Skeletal muscle satellite cell (primary cell): ENCODE data around the gene CTNNBIP1.
A peak's percentile ranks its signal among the peaks of the same experiment; 100 is the strongest.

Source experiments
- H3K27me3 ChIP-seq: 2 replicates; pipeline ENCODE4 v1.7.0; 2013; ENCODE audit warnings: low read length; ENCODE audit not compliant: control insufficient read depth, insufficient read depth
- H3K36me3 ChIP-seq: 2 replicates; pipeline ENCODE4 v1.7.0; 2013; ENCODE audit warnings: mild to moderate bottlenecking, control low read depth, low read length; ENCODE audit not compliant: insufficient read depth
- H3K4me1 ChIP-seq: 2 replicates; pipeline ENCODE4 v1.7.0; 2013; ENCODE audit warnings: low read length; ENCODE audit not compliant: control insufficient read depth, insufficient read depth
- H3K4me2 ChIP-seq: 2 replicates; pipeline ENCODE4 v1.7.0; 2013; ENCODE audit warnings: mild to moderate bottlenecking, low read length
- H3K4me3 ChIP-seq: 2 replicates; pipeline ENCODE4 v1.7.0; 2013; ENCODE audit warnings: low read length
- H3K9ac ChIP-seq: 2 replicates; pipeline ENCODE4 v1.7.0; 2013; ENCODE audit warnings: mild to moderate bottlenecking, low read depth, low read length, moderate library complexity
- H3K9me3 ChIP-seq: replicated peaks from 2 replicates; pipeline ENCODE4 v1.7.0; 2013; ENCODE audit warnings: mild to moderate bottlenecking, control low read depth, low read length

Gene CTNNBIP1

DNA sequence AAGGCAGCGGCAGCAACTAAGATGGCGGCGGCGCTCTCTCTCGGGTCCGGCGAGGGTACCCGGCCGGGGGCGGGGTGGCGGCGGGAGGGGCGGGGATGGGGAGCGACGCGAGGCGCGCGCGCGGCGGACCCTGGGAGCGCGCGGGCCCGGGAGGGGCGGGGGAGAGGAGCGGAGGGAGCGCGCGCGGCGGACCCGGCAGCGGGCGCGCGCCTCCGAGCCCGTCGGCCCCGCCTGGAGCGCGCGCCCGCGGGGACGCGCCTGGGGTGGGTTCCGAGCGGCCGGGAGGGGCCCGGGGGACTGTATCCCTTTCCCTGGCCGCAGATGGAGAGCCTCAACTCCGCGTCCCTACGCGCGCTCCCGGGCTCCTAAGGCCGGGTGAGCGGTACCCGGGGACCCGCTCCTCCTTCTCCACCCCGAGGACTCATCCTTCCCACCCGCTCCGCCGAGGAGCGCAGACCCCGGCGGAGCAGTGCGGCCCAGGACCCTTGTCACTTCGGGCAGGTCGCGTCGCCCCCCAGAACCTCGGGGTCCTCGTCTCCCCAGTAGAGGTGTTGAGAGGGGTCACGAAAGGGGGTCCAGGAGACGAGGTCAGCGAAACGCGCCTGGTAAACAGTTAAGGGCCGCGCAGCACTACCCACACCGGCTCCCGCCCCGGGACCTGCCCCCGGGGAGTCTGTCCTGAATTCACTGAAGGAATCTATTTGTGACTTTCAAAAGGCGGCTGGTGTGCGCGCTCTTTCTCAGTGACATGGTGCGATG, 85.9 kb downstream of the CTNNBIP1 start, which contains the start of gene CLSTN1:
TSS of gene CLSTN1 (minus strand) at position 23 of the 759 bp plus-strand sequence. CDS start 232 bp downstream, outside the sequence.
- Histone ChIP-seq H3K27me3 (peaks cover 3% of the 10 kb centered on the region), H3K4me2 (peak within 1 kb of the TSS; percentile 97), H3K9me3 (no peaks in the 10 kb centered on the region), H3K4me1 (peaks cover 25% of the 10 kb centered on the region), H3K9ac (peak within 1 kb of the TSS; percentile 65), H3K4me3 (peak within 1 kb of the TSS; percentile 74), H3K36me3 (no peaks in the 10 kb centered on the region)

DNA sequence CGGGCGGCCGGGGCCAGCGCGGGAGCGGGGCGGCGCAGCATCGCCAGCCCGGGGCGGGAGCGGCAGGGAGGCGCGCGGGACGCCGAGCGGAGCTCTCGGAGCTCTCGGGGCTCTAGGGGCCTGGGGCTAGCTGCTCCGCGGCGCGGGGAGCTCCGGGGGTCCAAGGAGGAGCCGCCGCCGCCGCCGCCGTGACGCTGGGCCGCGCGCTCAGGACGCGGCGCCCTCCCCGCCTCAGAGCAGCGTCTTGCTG, 86.5 kb downstream of the CTNNBIP1 start:
- Histone ChIP-seq H3K27me3 (peaks cover 3% of the 10 kb centered on the region), H3K4me1 (peaks cover 25% of the 10 kb centered on the region), H3K4me2 (peak overlapping the region; percentile 86), H3K36me3 (no peaks in the 10 kb centered on the region), H3K4me3 (peak overlapping the region; percentile 74), H3K9ac (peak overlapping the region; percentile 65), H3K9me3 (no peaks in the 10 kb centered on the region)

DNA sequence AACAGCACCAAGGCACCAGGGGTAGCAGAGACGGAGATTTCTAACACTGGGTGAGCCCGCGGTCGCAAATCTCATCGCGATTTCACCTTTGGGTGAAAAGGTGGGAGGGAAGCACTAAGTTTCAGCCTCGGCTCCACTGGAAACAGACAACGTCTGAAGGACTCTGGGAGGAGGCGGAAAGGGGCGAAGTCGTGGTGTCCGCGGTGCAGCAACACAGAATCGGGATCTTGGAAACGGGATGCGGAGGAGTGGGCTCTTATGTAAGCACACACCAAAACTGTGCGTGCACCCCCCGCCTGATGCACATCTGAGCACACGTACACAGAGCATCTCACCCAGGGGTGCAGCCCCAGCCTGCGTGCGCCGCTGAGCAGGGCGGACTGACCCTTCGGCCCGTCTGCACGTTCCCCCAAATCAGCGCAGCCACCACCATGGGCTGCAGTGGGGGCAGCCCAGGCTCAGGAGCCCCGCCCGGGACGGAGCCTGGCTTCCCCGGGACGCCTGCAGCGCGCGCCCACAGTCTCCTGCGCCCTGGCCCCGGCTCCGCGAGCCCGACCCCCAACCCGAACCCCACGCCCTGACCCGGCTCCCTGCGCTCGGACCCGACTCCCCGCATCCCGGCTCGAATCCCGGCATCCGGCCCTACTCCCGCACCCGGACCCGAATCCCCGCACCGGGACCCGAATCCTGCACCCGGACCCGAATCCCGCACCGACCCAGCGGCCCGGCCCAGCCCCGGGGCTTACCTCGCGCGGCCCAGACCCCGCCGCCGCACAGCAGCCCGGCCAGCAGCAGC, 87.0 kb downstream of the CTNNBIP1 start:
- Histone ChIP-seq H3K4me3 (peak overlapping the region; percentile 74), H3K4me2 (peak overlapping the region; percentile 86), H3K9ac (peak overlapping the region; percentile 65), H3K27me3 (peaks cover 3% of the 10 kb centered on the region), H3K4me1 (peaks cover 25% of the 10 kb centered on the region), H3K9me3 (no peaks in the 10 kb centered on the region), H3K36me3 (no peaks in the 10 kb centered on the region)

DNA sequence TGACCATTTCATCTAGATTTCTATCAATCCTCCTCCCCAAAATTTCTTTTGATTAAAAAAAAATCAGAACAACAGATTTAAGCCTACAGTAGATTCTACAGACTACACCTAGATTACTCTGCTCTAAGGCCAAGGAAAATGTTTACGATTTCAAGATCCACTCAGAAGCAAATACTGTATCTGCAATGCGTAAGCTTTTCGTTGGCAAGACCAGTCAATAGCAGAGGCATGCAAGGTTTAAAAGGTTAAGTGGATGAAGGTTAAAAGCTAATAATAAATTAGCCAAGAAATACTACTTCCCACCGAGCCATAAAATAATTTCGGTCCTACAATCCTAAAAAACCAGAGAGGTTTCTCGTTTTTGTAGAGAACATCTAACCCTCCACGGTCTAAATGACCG, 87.6 kb downstream of the CTNNBIP1 start:
- peak overlapping the region; percentile 86 for H3K4me2 ChIP-seq
- peak overlapping the region; percentile 74 for H3K4me3 ChIP-seq
- peaks cover under 1% of the 10 kb centered on the region for H3K27me3 ChIP-seq
- H3K9me3 ChIP-seq: no peaks in the 10 kb centered on the region
- peak overlapping the region; percentile 65 for H3K9ac ChIP-seq
- peaks cover 25% of the 10 kb centered on the region for H3K4me1 ChIP-seq
- no peaks in the 10 kb centered on the region for H3K36me3 ChIP-seq

DNA sequence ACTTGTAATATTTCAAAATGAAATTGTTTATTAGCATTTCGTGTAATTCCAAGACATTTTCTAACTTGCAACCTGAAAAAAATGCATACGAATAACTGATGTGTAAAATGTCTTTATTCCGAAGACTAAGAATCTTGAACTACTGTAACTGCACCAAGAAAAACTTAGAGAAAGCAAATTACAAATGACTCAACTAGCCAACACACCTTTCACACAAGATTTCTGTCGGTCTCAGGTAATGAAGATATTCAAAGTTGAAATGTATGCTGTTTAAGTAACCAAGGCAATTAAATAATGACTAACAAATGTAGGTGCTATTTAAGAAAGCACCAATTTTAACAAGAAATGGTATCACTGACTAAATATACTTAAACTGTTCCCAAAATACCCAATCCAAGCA, 88.4 kb downstream of the CTNNBIP1 start:
- H3K4me3 ChIP-seq: no peak overlapping the region
- H3K36me3 ChIP-seq: no peaks in the 10 kb centered on the region
- H3K4me2 ChIP-seq: peak overlapping the region; percentile 86
- no peaks in the 10 kb centered on the region for H3K27me3 ChIP-seq
- H3K9ac ChIP-seq: peak overlapping the region; percentile 65
- H3K9me3 ChIP-seq: no peaks in the 10 kb centered on the region
- H3K4me1 ChIP-seq: peaks cover 25% of the 10 kb centered on the region

DNA sequence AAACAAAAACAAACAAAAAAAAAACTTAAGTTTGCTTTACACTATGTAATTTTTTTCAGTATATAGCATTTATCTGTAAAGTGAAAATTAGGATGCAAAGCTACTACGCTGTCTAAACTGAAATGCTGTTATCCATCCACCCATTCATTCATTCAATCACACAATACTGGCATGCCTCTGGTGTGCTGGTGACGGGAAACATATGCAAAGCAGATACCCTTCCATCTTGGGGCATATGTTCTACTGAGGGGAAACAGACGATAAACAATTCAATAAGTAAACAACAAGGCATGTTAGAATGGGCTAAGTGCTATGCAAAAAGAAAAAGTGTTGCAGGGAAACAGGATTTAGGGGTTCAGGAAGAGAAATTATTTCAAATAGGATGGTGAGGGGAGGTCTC, 89.5 kb downstream of the CTNNBIP1 start:
- no peak overlapping the region for H3K9ac ChIP-seq
- no peaks in the 10 kb centered on the region for H3K9me3 ChIP-seq
- no peak overlapping the region for H3K4me3 ChIP-seq
- H3K4me2 ChIP-seq: no peak overlapping the region
- H3K4me1 ChIP-seq: peaks cover 27% of the 10 kb centered on the region
- H3K27me3 ChIP-seq: no peaks in the 10 kb centered on the region
- H3K36me3 ChIP-seq: no peaks in the 10 kb centered on the region

DNA sequence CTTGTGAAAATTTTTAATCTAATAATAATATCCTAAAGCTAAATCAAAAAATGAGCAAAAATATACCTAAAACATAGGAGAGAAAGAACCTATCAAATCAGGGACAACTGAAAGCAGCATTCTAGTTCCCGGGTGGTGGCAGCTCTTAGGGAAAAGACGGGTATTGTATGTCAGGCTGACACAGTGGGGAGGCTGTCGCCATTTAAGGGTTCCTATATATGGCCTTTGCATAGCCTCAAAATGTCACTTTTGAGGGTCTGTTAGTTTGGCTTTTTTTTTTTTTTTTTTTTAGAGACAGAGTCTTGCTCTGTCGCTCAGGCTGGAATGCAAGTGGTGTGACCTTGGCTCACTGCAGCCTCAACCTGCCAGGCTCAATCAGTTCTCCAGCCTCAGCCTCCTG, 92.3 kb downstream of the CTNNBIP1 start:
- no peaks in the 10 kb centered on the region for H3K9me3 ChIP-seq
- no peak overlapping the region for H3K4me3 ChIP-seq
- no peak overlapping the region for H3K4me2 ChIP-seq
- no peaks in the 10 kb centered on the region for H3K27me3 ChIP-seq
- H3K4me1 ChIP-seq: peaks cover 14% of the 10 kb centered on the region
- no peaks in the 10 kb centered on the region for H3K36me3 ChIP-seq
- H3K9ac ChIP-seq: no peak overlapping the region

DNA sequence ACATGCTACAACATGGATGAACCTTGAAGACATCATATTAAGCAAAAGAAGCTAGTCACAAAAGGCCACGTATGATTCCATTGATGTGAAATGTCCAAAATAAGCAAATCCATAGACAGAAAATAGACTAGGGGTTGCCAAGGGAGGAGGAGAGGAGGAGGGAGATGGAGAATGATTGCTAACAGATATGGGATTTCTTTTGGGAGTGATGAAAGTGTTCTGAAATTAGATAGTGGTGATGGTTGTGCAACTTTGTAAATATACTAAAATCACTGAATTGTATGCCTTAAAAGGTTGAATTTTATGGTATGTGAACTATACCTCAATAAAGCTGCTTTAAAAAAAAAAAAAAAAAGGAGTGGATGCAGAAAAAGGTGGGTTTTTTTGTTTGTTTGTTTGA, 93.9 kb downstream of the CTNNBIP1 start:
- H3K9me3 ChIP-seq: no peaks in the 10 kb centered on the region
- H3K9ac ChIP-seq: no peak overlapping the region
- no peaks in the 10 kb centered on the region for H3K36me3 ChIP-seq
- H3K4me1 ChIP-seq: peaks cover 5% of the 10 kb centered on the region
- H3K4me2 ChIP-seq: no peak overlapping the region
- H3K4me3 ChIP-seq: no peak overlapping the region
- H3K27me3 ChIP-seq: no peaks in the 10 kb centered on the region

DNA sequence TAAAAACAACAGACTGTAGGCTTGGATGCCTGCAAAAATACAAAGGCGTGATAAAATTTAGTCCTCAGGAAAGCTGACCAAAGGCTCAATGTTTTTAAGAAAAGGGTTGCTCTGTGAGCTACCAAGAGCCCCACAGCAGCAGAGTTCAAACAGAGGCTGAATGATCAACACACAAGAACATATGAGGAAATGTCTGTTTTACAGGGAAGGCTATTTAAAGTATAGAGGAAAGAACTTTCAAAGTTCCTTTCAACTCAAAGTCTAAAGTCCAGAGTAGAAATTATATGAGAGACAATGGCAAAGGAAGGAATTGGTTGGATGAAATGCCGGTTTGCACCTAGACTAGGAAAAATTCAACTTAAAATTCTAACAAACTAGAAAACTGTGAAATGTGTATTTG, 94.9 kb downstream of the CTNNBIP1 start:
- no peaks in the 10 kb centered on the region for H3K9me3 ChIP-seq
- no peak overlapping the region for H3K4me2 ChIP-seq
- H3K4me1 ChIP-seq: peaks cover 5% of the 10 kb centered on the region
- no peaks in the 10 kb centered on the region for H3K36me3 ChIP-seq
- no peaks in the 10 kb centered on the region for H3K27me3 ChIP-seq
- H3K4me3 ChIP-seq: no peak overlapping the region
- no peak overlapping the region for H3K9ac ChIP-seq

DNA sequence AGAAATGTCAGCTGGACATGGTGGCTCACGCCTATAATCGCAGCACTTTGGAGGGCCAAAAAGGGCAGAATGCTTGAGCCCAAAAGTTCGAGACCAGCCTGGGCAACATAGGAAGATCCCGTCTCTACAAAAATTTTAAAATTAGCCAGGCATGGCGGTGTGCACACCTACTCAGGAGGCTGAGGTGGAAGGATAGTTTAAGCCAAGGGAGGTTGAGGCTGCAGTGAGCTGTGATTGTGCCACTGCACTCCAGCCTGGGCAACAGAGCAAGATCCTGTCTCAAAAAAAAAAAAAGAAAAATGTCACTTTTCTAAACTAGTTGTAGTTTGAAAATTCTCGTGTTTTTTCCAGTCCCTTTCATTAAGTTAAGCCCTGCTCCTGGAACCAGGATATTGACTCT, 95.5 kb downstream of the CTNNBIP1 start:
- Histone ChIP-seq H3K4me3 (no peak overlapping the region), H3K4me1 (peaks cover 5% of the 10 kb centered on the region), H3K9ac (no peak overlapping the region), H3K4me2 (no peak overlapping the region), H3K36me3 (no peaks in the 10 kb centered on the region), H3K9me3 (no peaks in the 10 kb centered on the region), H3K27me3 (no peaks in the 10 kb centered on the region)

DNA sequence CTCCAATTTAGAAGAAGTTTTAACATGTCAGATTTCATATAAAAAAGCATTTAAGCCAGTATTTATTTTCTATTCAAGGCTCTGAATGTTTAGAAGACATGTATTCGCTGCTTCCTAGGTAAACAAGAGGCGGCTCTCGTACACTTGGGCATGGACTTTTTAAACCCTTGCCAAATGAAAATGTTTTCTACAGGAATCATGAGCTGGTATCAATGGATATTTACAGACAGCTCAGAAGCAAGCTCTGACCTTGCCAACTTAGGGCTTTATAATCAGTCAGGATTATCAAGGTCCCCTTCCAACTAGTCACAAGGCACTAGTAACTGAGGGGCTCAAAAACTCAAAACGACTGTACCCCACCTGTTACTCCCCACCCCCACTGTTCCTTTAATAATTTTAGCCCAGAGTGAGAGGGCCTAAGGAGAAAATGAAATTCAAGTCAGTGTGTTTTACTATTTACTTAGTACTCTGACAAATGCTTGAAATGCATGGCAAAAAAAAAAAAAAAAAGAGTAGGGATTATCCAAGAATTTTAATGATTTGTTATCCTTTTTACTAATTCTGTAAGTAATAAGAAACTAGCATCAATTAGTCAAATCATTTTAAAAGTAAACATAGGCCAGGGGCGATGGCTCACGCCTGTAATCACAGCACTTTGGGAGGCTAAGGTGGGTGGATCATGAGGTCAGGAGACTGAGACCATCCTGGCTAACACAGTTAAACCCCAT, 98.7 kb downstream of the CTNNBIP1 start:
- Histone ChIP-seq H3K9me3 (no peaks in the 10 kb centered on the region), H3K9ac (no peak overlapping the region), H3K27me3 (no peaks in the 10 kb centered on the region), H3K4me2 (no peak overlapping the region), H3K4me3 (no peak overlapping the region), H3K4me1 (peaks cover 5% of the 10 kb centered on the region), H3K36me3 (no peaks in the 10 kb centered on the region)
